Esophagus mucosa (tissue), 1 donor: ENCODE results near the gene BHMT2. TPM values are rescaled to one million over a fixed set of nuclear protein-coding genes. Genes with fewer than 3 reads are reported as not detected.

Source experiments
- ATAC-seq: fragments of 200-7000 bp; cut with Tn5 transposase; one replicate; pipeline ENCODE4 v1.9.1; 2020
- total RNA-seq: library from RNA; stranded (reverse); gene quantifications from one replicate; pipeline ENCODE4 v1.2.4, GENCODE V29; 2023
- donor health status: DM: yes; HTN: yes; CAD: no.

Gene BHMT2
- total RNA-seq, 1 donor from 2014 or later, result 0.72 TPM

GRCh38 chr5:79122973-79123372 lies 53.4 kb downstream of the BHMT2 start:
- no peak for ATAC-seq

GRCh38 chr5:79124607-79125006 lies 55.0 kb downstream of the BHMT2 start:
- ATAC-seq, result no peak

- no peak for ATAC-seq
Observed at GRCh38 chr5:79130781-79131180, 61.2 kb downstream of the BHMT2 start.

GRCh38 chr5:79133121-79133656 lies 63.6 kb downstream of the BHMT2 start:
- peak; percentile 56 for ATAC-seq

- ATAC-seq, result peak; percentile 64
Observed at GRCh38 chr5:79133657-79134451, 64.3 kb downstream of the BHMT2 start.

DNA sequence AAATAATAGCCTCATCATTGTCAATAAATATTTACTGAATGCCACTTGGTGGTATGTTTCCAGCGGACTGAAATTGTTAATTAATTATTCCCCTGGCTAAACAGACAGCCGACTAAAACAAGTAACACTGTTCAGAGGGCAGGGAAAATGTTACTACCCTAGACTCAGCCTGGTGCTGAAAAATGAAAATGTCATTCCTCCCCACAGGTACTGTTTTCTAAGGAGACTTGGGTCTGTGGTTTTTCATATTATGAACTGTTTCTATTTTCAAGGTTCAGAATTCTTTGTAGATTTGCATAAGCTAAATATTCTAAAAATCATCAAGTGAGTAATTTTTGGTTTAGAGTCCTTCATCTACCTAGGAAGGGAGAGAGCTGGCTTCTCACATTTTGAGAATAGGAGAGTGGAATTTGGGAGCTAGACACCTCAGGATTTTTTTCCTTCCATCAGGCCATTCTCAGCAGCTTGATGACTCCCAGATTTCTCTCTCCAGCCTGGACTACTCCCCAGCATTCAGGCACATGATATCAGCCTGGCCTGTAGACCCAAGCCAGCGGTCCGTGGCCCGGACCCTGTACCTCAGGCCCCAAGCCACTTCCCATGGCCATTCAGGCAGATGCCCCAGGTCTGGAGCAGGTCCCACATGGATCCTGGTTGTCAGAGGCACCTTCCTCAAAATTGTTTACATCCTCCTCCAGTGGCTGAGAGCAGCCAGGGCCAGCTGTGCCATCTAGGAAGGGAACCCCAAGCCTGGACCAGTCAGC lies 66.4 kb downstream of the BHMT2 start:
- no peak for ATAC-seq

DNA sequence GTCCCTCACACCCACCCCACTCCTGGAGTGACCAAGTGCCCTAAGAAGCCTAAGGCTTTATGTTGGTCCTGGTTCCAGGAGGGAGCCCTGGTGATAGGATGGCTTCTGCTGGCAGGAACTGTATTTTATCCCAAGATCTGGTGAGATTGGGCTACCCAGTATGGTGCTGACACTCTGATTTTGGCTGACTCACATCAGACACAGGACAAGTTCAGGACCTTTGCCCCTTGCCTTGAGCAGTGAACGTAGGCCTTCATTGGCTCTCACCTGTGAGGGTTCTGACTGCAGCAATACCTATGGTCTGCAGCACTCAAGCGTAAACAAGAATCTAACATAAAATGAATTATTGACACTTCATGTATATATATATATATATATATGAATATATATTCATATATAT lies 67.1 kb downstream of the BHMT2 start:
- ATAC-seq, result no peak

Other genes starting within 250 kb of the BHMT2 start
- gene ARSB, start 84.5 kb upstream of the BHMT2 start, total RNA-seq, result 1.8 TPM
- gene DMGDH, start 93 bp upstream of the BHMT2 start, total RNA-seq, result 0.60 TPM
- 0.36 TPM for gene BHMT, start 42.0 kb downstream of the BHMT2 start, total RNA-seq
- gene JMY, start 166.4 kb downstream of the BHMT2 start, total RNA-seq, result 6.7 TPM